Subcutaneous adipose tissue (tissue), 4 donors: ENCODE results near the gene RNF121. TPM values are rescaled to one million over a fixed set of nuclear protein-coding genes. Genes with fewer than 3 reads are reported as not detected.

ENCODE experiments used
- total RNA-seq, 4 donors: library from RNA; depleted of rRNA; stranded (reverse); fragments of >200 nt; gene quantifications; one replicate each; pipeline ENCODE4 v1.1.0, GENCODE V29; 2016
- TF ChIP-seq, protein P1 (sequence below): fragments of 450-650 bp; IDR thresholded peaks from one replicate; pipeline ENCODE4 v1.5.1; 2016; ENCODE audit warnings: low read depth, mild to moderate bottlenecking, control low read depth, antibody characterized with exemption, moderate library complexity

Gene RNF121
- total RNA-seq, 4 donors from 2014 or later, result 14.3 to 21.4 (median 17.8) TPM

DNA sequence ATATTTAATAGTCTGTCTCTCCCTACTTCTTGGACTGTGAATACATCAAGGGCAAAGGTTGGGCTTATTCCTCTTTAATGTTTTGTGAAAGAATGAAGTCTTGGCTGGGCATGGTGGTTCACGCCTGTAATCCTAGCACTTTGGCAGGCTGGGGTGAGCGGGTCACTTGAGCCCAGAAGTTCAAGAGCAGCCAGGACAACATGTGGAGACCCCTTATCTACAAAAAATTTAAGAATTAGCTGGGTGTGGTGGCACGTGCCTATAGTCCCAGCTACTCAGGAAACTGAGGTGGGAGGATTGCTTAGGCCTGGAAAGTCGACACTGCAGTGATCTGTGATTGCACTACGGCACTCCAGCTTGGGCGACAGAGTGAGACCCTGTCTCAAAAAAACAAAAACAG, 20.2 kb downstream of the RNF121 start:
- TF ChIP-seq, protein P1, sequence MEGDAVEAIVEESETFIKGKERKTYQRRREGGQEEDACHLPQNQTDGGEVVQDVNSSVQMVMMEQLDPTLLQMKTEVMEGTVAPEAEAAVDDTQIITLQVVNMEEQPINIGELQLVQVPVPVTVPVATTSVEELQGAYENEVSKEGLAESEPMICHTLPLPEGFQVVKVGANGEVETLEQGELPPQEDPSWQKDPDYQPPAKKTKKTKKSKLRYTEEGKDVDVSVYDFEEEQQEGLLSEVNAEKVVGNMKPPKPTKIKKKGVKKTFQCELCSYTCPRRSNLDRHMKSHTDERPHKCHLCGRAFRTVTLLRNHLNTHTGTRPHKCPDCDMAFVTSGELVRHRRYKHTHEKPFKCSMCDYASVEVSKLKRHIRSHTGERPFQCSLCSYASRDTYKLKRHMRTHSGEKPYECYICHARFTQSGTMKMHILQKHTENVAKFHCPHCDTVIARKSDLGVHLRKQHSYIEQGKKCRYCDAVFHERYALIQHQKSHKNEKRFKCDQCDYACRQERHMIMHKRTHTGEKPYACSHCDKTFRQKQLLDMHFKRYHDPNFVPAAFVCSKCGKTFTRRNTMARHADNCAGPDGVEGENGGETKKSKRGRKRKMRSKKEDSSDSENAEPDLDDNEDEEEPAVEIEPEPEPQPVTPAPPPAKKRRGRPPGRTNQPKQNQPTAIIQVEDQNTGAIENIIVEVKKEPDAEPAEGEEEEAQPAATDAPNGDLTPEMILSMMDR, result no peak

DNA sequence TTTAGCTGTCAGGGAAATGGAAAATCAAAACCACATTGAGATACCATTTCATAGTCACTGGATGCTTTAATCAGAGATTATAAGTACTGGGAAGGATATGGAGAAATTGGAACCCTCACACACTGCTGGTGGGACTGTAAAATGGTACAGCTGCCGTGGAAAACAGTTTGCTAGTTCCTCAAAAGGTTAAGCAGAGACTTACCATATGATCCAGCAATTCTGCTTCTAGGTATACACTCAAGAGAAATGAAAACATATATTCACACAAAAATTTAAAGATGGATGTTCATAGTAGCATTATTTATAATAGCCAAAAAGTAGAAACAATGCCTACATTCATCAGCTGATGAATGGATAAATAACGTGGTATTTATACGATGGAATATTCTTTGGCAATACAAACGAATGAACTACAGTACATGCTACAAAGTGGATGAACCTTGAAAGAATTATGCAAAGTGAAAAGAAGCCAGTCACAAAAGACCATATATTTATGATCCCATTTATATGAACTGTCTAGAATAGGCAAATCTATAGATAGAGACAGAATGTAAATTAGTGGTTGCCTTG, 23.0 kb downstream of the RNF121 start:
- TF ChIP-seq, protein P1, result no peak

DNA sequence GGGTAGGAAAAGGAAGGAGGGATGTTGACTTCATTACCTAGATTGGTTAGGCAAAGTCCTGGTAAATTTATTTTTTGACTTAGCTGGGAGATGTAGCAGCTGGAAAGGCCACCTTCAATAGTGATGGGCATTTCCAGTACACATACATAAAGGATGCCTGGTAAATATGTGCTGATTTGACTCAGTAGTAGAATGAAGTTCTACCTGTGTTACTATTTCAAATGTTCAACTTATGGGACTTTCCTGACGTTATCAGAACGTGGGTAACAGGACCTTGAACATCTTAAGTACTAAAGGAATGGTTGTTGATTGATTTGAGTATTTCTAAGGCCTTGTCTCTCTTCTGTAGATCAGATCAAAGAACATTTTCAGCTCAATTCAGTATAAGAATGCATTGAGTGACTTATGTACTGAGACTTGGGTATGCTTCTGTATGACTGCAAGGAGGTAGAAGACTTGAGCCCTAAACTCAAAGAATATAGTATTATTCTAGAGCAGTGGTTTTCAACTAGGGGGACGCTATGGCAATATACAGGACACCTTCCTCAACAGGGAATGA, 27.1 kb downstream of the RNF121 start:
- TF ChIP-seq, protein P1, result no peak

DNA sequence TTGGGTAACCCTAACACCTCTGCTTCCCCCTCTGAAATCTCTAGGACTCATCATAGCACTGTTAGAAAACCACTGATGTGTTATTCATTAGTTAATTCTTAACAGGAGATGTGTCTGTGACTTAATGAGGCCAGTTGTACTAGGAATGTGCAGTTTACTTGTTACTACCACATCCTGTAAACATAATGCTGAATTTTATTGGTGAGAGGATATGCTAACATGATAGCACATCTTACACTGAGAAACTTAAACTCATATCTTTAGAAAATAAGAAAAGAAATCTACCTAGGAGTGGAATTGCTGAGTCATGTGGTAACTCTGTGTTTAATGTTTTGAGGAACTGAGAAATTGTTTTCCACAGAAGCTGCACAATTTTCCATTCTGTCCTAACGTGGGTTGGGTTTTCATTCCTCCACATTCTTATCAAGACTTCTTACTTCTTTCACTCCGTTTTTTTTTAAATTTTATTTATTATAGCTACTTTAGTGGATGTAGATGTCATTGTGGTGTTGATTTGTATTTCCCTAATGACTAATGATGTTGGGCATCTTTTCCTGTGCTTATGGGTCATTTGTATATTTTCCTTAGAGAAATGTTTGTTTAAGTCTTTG, 33.7 kb downstream of the RNF121 start:
- TF ChIP-seq, protein P1, result no peak

DNA sequence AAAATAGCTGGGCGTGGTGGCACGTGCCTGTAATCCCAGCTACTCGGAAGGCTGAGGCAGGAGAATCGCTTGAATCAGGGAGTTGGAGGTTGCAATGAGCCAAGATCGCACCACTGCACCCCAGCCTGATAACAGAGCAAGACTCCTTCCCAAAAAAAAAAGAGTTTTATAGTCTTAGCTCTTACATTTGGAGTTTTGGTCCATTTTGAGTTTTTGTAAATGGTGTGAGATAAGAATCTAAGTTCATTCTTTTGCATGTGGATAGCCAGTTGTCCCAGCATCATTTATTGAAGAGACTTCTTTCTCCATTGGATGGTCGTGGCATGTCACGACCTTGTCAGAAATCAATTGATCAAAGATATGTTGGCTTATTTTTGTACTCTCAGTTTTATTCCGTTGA, 34.6 kb downstream of the RNF121 start:
- TF ChIP-seq, protein P1, result no peak

DNA sequence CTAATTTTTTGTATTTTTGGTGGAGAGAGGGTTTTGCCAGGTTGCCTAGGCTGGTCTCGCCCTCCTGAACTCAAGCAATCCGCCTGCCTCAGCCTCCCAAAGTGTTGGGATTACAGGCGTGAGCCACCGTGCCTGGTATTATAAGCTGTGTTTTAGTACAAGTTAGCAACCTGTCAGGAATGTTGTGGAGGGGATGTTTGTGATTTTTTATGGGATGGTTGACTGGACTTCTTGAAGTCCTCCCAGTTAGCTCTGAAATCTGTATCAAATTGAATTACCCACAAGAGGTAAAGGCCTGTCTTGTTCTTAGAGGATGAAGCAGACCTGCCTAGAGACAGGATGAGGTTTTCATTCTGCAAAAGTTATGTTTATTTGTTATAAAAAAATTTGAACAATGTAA, 35.8 kb downstream of the RNF121 start:
- TF ChIP-seq, protein P1, result no peak

DNA sequence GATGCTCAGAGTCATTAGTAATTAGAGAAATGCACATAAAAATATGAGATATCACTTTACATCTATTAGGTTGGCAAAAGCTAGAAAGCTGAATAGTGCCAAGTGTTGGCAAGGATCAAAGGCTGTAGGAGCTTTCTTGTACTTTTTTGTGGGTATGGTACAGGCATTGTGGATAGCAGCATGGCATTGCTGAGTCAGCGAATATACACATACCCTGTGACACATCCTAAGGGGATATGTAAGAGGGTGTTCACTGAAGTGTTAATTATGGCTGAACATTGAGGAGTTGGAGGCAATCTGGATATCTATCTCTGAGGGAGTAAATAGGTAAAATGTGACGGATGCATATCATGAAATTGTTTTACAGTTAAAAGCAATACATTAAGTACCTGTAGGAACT, 42.8 kb downstream of the RNF121 start:
- TF ChIP-seq, protein P1, result no peak
